ENCODE data around the gene NLGN3.

The NLGN3 gene

GRCh38 chrX:71216485-71216884 lies 71.8 kb downstream of the NLGN3 start:
- DNase-seq, result no peak

GRCh38 chrX:71217298-71217697 lies 72.7 kb downstream of the NLGN3 start:
- no peak for DNase-seq
